Mesodermal cell (in vitro differentiated cells): ENCODE results near the gene MSRB3.

Source experiments
- H3K27ac ChIP-seq: 2 replicates; pipeline ENCODE4 v1.7.0; 2013; ENCODE audit warnings: mild to moderate bottlenecking, low read depth, low read length, moderate library complexity; ENCODE audit not compliant: severe bottlenecking
- H3K36me3 ChIP-seq: 2 replicates; pipeline ENCODE4 v1.7.1; 2013; ENCODE audit warnings: mild to moderate bottlenecking, low read length, moderate library complexity; ENCODE audit not compliant: control insufficient read depth, insufficient read depth
- H3K4me1 ChIP-seq: one replicate; pipeline ENCODE4 v1.7.1; 2013; ENCODE audit warnings: mild to moderate bottlenecking, low read length; ENCODE audit not compliant: insufficient read depth, control insufficient read depth, poor library complexity, severe bottlenecking
- H3K4me3 ChIP-seq: 2 replicates; pipeline ENCODE4 v1.7.0; 2013; ENCODE audit warnings: low read length, control low read depth, mild to moderate bottlenecking; ENCODE audit not compliant: insufficient read depth, poor library complexity, severe bottlenecking; ENCODE audit errors: extremely low read depth
- H3K9me3 ChIP-seq: 2 replicates; pipeline ENCODE4 v1.7.1; 2013; ENCODE audit warnings: mild to moderate bottlenecking, low read length, moderate library complexity; ENCODE audit not compliant: control insufficient read depth
- WGBS, 2 experiments: methylation state at CpG; one replicate each; pipeline ENCODE4 v1.1.5; 2013; ENCODE audit warnings: missing lambda C conversion rate in 2 of 2; ENCODE audit not compliant: insufficient coverage in 2 of 2; 5-methylcytosine and 5-hydroxymethylcytosine counted together

The MSRB3 gene

GRCh38 chr12:65343230-65343629 is 64.7 kb downstream of the MSRB3 start:
- Histone ChIP-seq H3K27ac (no peak overlapping the region), H3K4me1 (no peaks in the 10 kb centered on the region), H3K36me3 (no peaks in the 10 kb centered on the region), H3K9me3 (no peaks in the 10 kb centered on the region), H3K4me3 (no peak overlapping the region)
- WGBS, 2 experiments, result 67 to 100% methylated on average over 1 of the region's 3 CpGs

GRCh38 chr12:65343801-65344200 is 65.3 kb downstream of the MSRB3 start:
- Histone ChIP-seq H3K9me3 (no peaks in the 10 kb centered on the region), H3K36me3 (no peaks in the 10 kb centered on the region), H3K27ac (no peak overlapping the region), H3K4me1 (no peaks in the 10 kb centered on the region), H3K4me3 (no peak overlapping the region)
- 80% methylated on average over 1 of the region's 1 CpG; no CpG with 5 or more reads in 1 of the 2 experiments for WGBS, 2 experiments

GRCh38 chr12:65355461-65355860 is 77.0 kb downstream of the MSRB3 start:
- no peak overlapping the region for H3K4me3 ChIP-seq
- no peak overlapping the region for H3K27ac ChIP-seq
- peaks cover 4% of the 10 kb centered on the region for H3K4me1 ChIP-seq
- no peaks in the 10 kb centered on the region for H3K36me3 ChIP-seq
- H3K9me3 ChIP-seq, result no peaks in the 10 kb centered on the region
- WGBS, 2 experiments, result 95% methylated on average over 2 of the region's 3 CpGs; no CpG with 5 or more reads in 1 of the 2 experiments

- 34 to 57% methylated on average over 3 of the region's 4 CpGs for WGBS, 2 experiments
- Histone ChIP-seq H3K27ac (no peak overlapping the region), H3K9me3 (no peaks in the 10 kb centered on the region), H3K36me3 (peaks cover 3% of the 10 kb centered on the region), H3K4me3 (no peak overlapping the region), H3K4me1 (peaks cover 19% of the 10 kb centered on the region)
Measured at GRCh38 chr12:65362234-65363031, 84.0 kb downstream of the MSRB3 start.

GRCh38 chr12:65364046-65364445 is 85.6 kb downstream of the MSRB3 start:
- H3K4me1 ChIP-seq, result peaks cover 19% of the 10 kb centered on the region
- H3K4me3 ChIP-seq, result no peak overlapping the region
- whole genome bisulfite sequencing, 2 experiments, result no CpG with 5 or more reads among the region's 1 CpG

GRCh38 chr12:65367396-65367795 is 88.9 kb downstream of the MSRB3 start:
- no peak overlapping the region for H3K27ac ChIP-seq
- no peak overlapping the region for H3K4me3 ChIP-seq
- H3K4me1 ChIP-seq, result peaks cover 14% of the 10 kb centered on the region
- H3K36me3 ChIP-seq, result peaks cover 3% of the 10 kb centered on the region
- no peaks in the 10 kb centered on the region for H3K9me3 ChIP-seq

More at GRCh38 chr12:65364046-65364445, 85.6 kb downstream of the MSRB3 start:
- H3K27ac ChIP-seq, result no peak overlapping the region
- H3K36me3 ChIP-seq, result peaks cover 3% of the 10 kb centered on the region
- H3K9me3 ChIP-seq, result no peaks in the 10 kb centered on the region

GRCh38 chr12:65368055-65368454 is 89.6 kb downstream of the MSRB3 start:
- 88 to 89% methylated on average over 1 of the region's 4 CpGs for WGBS, 2 experiments
- peaks cover 10% of the 10 kb centered on the region for H3K4me1 ChIP-seq
- H3K9me3 ChIP-seq, result no peaks in the 10 kb centered on the region
- peaks cover 3% of the 10 kb centered on the region for H3K36me3 ChIP-seq
- no peak overlapping the region for H3K4me3 ChIP-seq
- no peak overlapping the region for H3K27ac ChIP-seq

GRCh38 chr12:65372574-65372973 is 94.1 kb downstream of the MSRB3 start:
- H3K27ac ChIP-seq, result no peak overlapping the region
- no peaks in the 10 kb centered on the region for H3K4me1 ChIP-seq
- H3K4me3 ChIP-seq, result no peak overlapping the region
- H3K9me3 ChIP-seq, result no peaks in the 10 kb centered on the region
- H3K36me3 ChIP-seq, result no peaks in the 10 kb centered on the region

- Histone ChIP-seq H3K36me3 (no peaks in the 10 kb centered on the region), H3K4me1 (no peaks in the 10 kb centered on the region), H3K4me3 (no peak overlapping the region), H3K27ac (no peak overlapping the region), H3K9me3 (no peaks in the 10 kb centered on the region)
- no CpG with 5 or more reads among the region's 2 CpGs for WGBS, 2 experiments
Measured at GRCh38 chr12:65384240-65384639, 105.8 kb downstream of the MSRB3 start.

- no peak overlapping the region for H3K27ac ChIP-seq
- H3K36me3 ChIP-seq, result no peaks in the 10 kb centered on the region
- H3K4me3 ChIP-seq, result no peak overlapping the region
- H3K4me1 ChIP-seq, result no peaks in the 10 kb centered on the region
- no peaks in the 10 kb centered on the region for H3K9me3 ChIP-seq
Measured at GRCh38 chr12:65387396-65387795, 108.9 kb downstream of the MSRB3 start.

GRCh38 chr12:65389436-65389835 is 111.0 kb downstream of the MSRB3 start:
- 67 to 75% methylated on average over 3 to 4 of the region's 4 CpGs for WGBS, 2 experiments

More at GRCh38 chr12:65389436-65389835, 111.0 kb downstream of the MSRB3 start:
- Histone ChIP-seq H3K9me3 (no peaks in the 10 kb centered on the region), H3K27ac (no peak overlapping the region), H3K36me3 (no peaks in the 10 kb centered on the region), H3K4me3 (no peak overlapping the region), H3K4me1 (no peaks in the 10 kb centered on the region)
